B cell (primary cell): Measurements from ENCODE around the gene HBA1. TPM values are rescaled to one million over a fixed set of nuclear protein-coding genes. Genes with fewer than 3 reads are reported as not detected.
"Not testable (repeated sequence)": the region's sequence is repeated elsewhere in the genome, so short reads cannot be mapped to it uniquely, and the experiment has no call there.

ENCODE experiments used
- ATAC-seq: fragments of 200-7000 bp; cut with Tn5 transposase; one replicate; pipeline ENCODE4 v1.10.0; 2021; ENCODE audit warnings: low read depth, mild to moderate bottlenecking, moderate number of reproducible peaks, moderate library complexity
- CTCF ChIA-PET: fragments of 350-600 bp; sonication (Branson Sonifier 250); formaldehyde crosslinking; loops from one replicate; lab custom pipeline; 2021; ENCODE audit warnings: antibody characterized with exemption, inconsistent platforms; lab: Charles Lee
- POLR2A ChIA-PET: fragments of 350-600 bp; sonication (Branson Sonifier 250); formaldehyde crosslinking; loops from one replicate; lab custom pipeline; 2021; ENCODE audit warnings: antibody characterized with exemption; lab: Charles Lee
- DNase-seq: peaks from one replicate; pipeline ENCODE4 v3.0.0; 2013
- H2AFZ ChIP-seq: 2 replicates; pipeline ENCODE4 v1.6.1; 2012; ENCODE audit warnings: mild to moderate bottlenecking, low read depth, low read length; ENCODE audit not compliant: insufficient read depth, poor library complexity, severe bottlenecking
- H3K27ac ChIP-seq, 2 donors: 1 replicate in 1 of 2; 2 replicates in 1 of 2; pipeline ENCODE4 v1.5.1; 2012 to 2013; ENCODE audit warnings: low read length in 2 of 2, mild to moderate bottlenecking in 2 of 2, moderate library complexity in 1 of 2
- H3K27me3 ChIP-seq, 4 experiments: fragments of 200-600 bp in 1 of 4; sonication (generic) in 1 of 4; replicated peaks in 1 of 4; 1 replicate in 2 of 4; 2 replicates in 2 of 4; pipeline versions ENCODE4 v1.6.1 to v1.7.0; 2013 to 2016; ENCODE audit warnings: low read length in 3 of 4, mild to moderate bottlenecking in 2 of 4, mixed read lengths in 1 of 4, moderate library complexity in 1 of 4; ENCODE audit not compliant: insufficient read depth in 4 of 4, control insufficient read depth in 3 of 4; ENCODE audit errors: control extremely low read depth in 1 of 4
- H3K36me3 ChIP-seq, 2 experiments: replicated peaks in 1 of 2; 1 replicate in 1 of 2; 2 replicates in 1 of 2; pipeline versions ENCODE4 v1.6.1 to v1.7.1; 2013; ENCODE audit warnings: low read length in 1 of 2; ENCODE audit not compliant: insufficient read depth in 2 of 2, control insufficient read depth in 1 of 2; ENCODE audit errors: control extremely low read depth in 1 of 2, extremely low read depth in 1 of 2
- H3K4me1 ChIP-seq, 2 donors: fragments of 200-600 bp in 1 of 2; sonication (generic) in 1 of 2; 1 replicate in 1 of 2; 2 replicates in 1 of 2; pipeline versions ENCODE4 v1.5.1 to v1.6.1; 2013 to 2017; ENCODE audit warnings: low read length in 2 of 2; ENCODE audit not compliant: control insufficient read depth in 2 of 2, insufficient read depth in 2 of 2
- H3K4me2 ChIP-seq: replicated peaks from 2 replicates; pipeline ENCODE3; 2012; ENCODE audit warnings: mild to moderate bottlenecking, low read depth, low read length; ENCODE audit not compliant: poor library complexity, severe bottlenecking
- H3K4me3 ChIP-seq, 5 experiments: fragments of 200-600 bp in 1 of 5; sonication (generic) in 1 of 5; 1 replicate in 3 of 5; 2 replicates in 2 of 5; pipeline versions ENCODE4 v1.5.1 to v1.7.0; 2011 to 2016; ENCODE audit warnings: low read length in 4 of 5, mild to moderate bottlenecking in 4 of 5, low read depth in 2 of 5, control low read depth in 1 of 5, moderate library complexity in 1 of 5; ENCODE audit not compliant: insufficient read depth in 1 of 5; ENCODE audit errors: control extremely low read depth in 1 of 5, extremely low read depth in 1 of 5
- H3K79me2 ChIP-seq: fragments of 200-600 bp; sonication (generic); one replicate; pipeline ENCODE4 v1.6.0; 2016; ENCODE audit warnings: low read length; ENCODE audit not compliant: control insufficient read depth, insufficient read depth
- H3K9ac ChIP-seq: fragments of 200-600 bp; sonication (generic); 2 replicates; pipeline ENCODE4 v1.6.1; 2017; ENCODE audit warnings: mild to moderate bottlenecking, low read length, moderate library complexity
- H3K9me3 ChIP-seq, 3 donors: one replicate each; pipeline versions ENCODE4 v1.6.1 to v1.7.1; 2013; ENCODE audit warnings: low read length in 2 of 3; ENCODE audit not compliant: control insufficient read depth in 2 of 3, insufficient read depth in 1 of 3; ENCODE audit errors: control extremely low read depth in 1 of 3
- H4K20me1 ChIP-seq: 2 replicates; pipeline ENCODE4 v1.6.0; 2012; ENCODE audit warnings: mild to moderate bottlenecking, low read length; ENCODE audit not compliant: insufficient read depth, control insufficient read depth, poor library complexity, severe bottlenecking
- H3K27ac Mint-ChIP-seq: one replicate; pipeline ENCODE4 v1.8.0; 2021; ENCODE audit warnings: mixed read lengths
- H3K27me3 Mint-ChIP-seq: one replicate; pipeline ENCODE4 v1.8.0; 2021; ENCODE audit warnings: mixed read lengths
- H3K4me1 Mint-ChIP-seq: one replicate; pipeline ENCODE4 v1.8.0; 2021; ENCODE audit warnings: mixed read lengths
- H3K4me3 Mint-ChIP-seq: one replicate; pipeline ENCODE4 v1.8.0; 2021; ENCODE audit warnings: mixed read lengths
- H3K9me3 Mint-ChIP-seq: one replicate; pipeline ENCODE4 v1.8.0; 2022; ENCODE audit warnings: mixed read lengths; ENCODE audit not compliant: insufficient read depth
- EZH2 ChIP-seq: IDR thresholded peaks from 2 replicates; pipeline ENCODE4 v1.6.1; 2012; ENCODE audit warnings: borderline replicate concordance, low read depth, mild to moderate bottlenecking, moderate library complexity, low read length; ENCODE audit not compliant: insufficient read depth, poor library complexity, severe bottlenecking
- WGBS: methylation state at CpG from one replicate; pipeline ENCODE4 v1.1.5; 2013; ENCODE audit warnings: missing lambda C conversion rate; ENCODE audit not compliant: insufficient coverage; 5-methylcytosine and 5-hydroxymethylcytosine counted together
- intact Hi-C: fragments of 100-400 bp; cut with micrococcal nuclease; formaldehyde crosslinking; loops from one replicate; pipeline ENCODE4 v1.10.0; 2022
- polyA plus RNA-seq: library from polyadenylated mRNA; depleted of rRNA; stranded (reverse); fragments of >200 nt; gene quantifications from 2 replicates; pipeline ENCODE4 v1.2.3, GENCODE V29; 2012
- total RNA-seq, 2 donors: library from RNA; stranded (reverse); fragments of 120-200 nt in 1 of 2; gene quantifications; 1 replicate in 1 of 2; 2 replicates in 1 of 2; pipeline versions ENCODE4 v1.2.3 to v1.2.4, GENCODE V29; 2013 to 2022

Gene HBA1
- total and polyA plus RNA-seq, 2 donors (not counting 1 experiment from before 2014, with no cell fraction given), result 38.5 to 283 TPM

DNA sequence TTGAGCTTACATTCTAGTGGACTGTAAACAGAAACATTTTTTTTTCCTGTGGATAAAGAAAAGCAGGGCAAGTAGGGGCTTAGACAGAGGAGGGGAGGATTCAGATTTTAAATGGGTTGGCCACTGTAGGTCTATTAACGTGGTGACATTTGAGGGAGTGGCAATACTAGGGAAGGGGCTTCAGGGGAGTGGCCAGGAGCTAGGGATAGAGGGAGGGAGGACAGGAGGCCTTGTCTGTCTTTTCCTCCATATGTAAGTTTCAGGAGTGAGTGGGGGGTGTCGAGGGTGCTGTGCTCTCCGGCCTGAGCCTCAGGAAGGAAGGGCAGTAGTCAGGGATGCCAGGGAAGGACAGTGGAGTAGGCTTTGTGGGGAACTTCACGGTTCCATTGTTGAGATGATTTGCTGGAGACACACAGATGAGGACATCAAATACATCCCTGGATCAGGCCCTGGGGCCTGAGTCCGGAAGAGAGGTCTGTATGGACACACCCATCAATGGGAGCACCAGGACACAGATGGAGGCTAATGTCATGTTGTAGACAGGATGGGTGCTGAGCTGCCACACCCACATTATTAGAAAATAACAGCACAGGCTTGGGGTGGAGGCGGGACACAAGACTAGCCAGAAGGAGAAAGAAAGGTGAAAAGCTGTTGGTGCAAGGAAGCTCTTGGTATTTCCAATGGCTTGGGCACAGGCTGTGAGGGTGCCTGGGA is 17.2 kb upstream of the HBA1 start:
- no peak for ATAC-seq
- peaks cover 38% of the 10 kb centered on the region for H3K27me3 Mint-ChIP-seq

DNA sequence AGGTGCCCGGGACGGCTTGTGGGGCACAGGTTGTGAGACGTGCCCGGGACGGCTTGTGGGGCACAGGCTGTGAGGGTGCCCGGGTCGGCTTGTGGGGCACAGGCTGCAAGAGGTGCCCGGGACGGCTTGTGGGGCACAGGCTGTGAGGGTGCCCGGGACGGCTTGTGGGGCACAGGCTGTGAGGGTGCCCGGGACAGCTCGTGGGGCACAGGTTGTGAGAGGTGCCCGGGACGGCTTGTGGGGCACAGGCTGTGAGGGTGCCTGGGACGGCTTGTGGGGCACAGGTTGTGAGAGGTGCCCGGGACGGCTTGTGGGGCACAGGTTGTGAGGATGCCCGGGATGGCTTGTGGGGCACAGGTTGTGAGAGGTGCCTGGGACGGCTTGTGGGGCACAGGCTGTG is 16.2 kb upstream of the HBA1 start:
- H3K27ac Mint-ChIP-seq, H3K9me3 ChIP-seq, H3K4me3 Mint-ChIP-seq, H3K9me3 Mint-ChIP-seq, DNase-seq, H3K27ac ChIP-seq, H3K4me1 Mint-ChIP-seq, H3K79me2 ChIP-seq, H4K20me1 ChIP-seq, intact Hi-C loops, H3K4me2 ChIP-seq, H3K9ac ChIP-seq, H3K36me3 ChIP-seq, POLR2A ChIA-PET, H3K4me1 ChIP-seq, H3K4me3 ChIP-seq, H2AFZ ChIP-seq, ATAC-seq, CTCF ChIA-PET: not testable (repeated sequence)
- peaks cover 35% of the 10 kb centered on the region for H3K27me3 Mint-ChIP-seq
- 96% methylated on average over 4 of the region's 20 CpGs for WGBS
- H3K27me3 ChIP-seq, result peaks cover 0 to 30% (median 8%) of the 10 kb centered on the region in 4 experiments

More for the DNA sequence above, 17.2 kb upstream of the HBA1 start:
- no peak overlapping the region for H3K27ac ChIP-seq
- intact Hi-C loops, result no loop called here
- no peak overlapping the region for H3K27ac Mint-ChIP-seq
- H3K27me3 ChIP-seq, result peaks cover 0 to 36% (median 13%) of the 10 kb centered on the region in 4 experiments
- CTCF ChIA-PET, result no interaction called here
- no peaks in the 10 kb centered on the region for H3K36me3 ChIP-seq
- no peak overlapping the region for H3K4me2 ChIP-seq
- H3K4me1 ChIP-seq, result peaks cover 7% of the 10 kb centered on the region in 2 donors
- no peak for DNase-seq
- no peak for TF ChIP-seq EZH2
- no peaks in the 10 kb centered on the region for H3K79me2 ChIP-seq
- no peak overlapping the region for H2AFZ ChIP-seq
- POLR2A ChIA-PET, result interaction anchor here (0.6 to 0.7 kb wide), 2 partner anchors 51 to 198 kb away, joined by 3 to 8 read pairs; no protein-coding TSS in a partner anchor
- H3K9me3 Mint-ChIP-seq, result no peaks in the 10 kb centered on the region
- H3K4me3 ChIP-seq, result no peak overlapping the region
- H3K9ac ChIP-seq, result no peak overlapping the region
- H3K4me1 Mint-ChIP-seq, result peaks cover 6% of the 10 kb centered on the region
- no peak overlapping the region for H3K4me3 Mint-ChIP-seq
- WGBS, result 46% methylated on average over 4 of the region's 6 CpGs
- H4K20me1 ChIP-seq, result no peaks in the 10 kb centered on the region
- peaks cover 0 to 6% (median 0%) of the 10 kb centered on the region in 3 donors for H3K9me3 ChIP-seq
